ENCODE measurements around the gene NR2F1-AS1. TPM values are rescaled to one million over a fixed set of nuclear protein-coding genes. Genes with fewer than 3 reads are reported as not detected.

NR2F1-AS1 gene
- total and polyA plus RNA-seq, 2 of the 4 experiments (the other 2 are of a cell fraction): 12.5 to 12.8 TPM

DNA sequence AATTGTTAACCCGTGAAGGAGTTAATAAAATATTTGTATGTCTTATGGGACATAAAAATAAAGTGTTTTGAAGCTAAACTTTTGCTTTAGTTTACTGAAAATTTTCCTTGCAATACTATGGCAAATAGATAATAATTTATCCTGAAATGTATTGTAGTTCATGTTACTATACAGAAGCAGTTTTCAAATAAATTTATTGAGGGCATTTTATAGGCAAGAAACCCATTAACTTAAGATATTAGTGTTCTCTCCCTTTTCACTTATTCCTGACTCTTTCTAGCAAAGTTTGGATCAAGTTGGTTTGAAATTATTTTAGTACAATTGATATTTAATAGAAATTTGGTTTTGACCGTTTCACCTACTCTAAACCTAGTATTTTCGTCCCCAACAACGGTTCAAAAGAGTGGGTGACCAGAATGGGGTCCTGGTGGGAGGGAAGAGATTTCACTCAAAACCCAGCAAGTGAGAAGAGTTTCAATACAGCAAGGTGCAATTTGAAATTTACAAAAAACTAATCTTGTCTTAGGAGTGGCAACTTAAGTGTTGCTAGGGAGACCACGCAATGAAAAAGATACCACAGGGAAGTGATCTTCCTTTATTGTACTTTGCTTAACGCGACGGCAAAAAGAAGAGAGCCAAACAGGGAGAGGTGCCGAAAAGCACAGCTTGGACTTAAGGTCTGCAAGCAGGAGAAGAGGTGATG is 30.4 kb upstream of the NR2F1-AS1 start:
- dilution Hi-C loops (cut with HindIII; ENCODE audit: low sequenced_read_pairs, unreplicated experiment): no loop called here
- 0% methylated on average over 1 of the region's 9 CpGs; no CpG with 5 or more reads in 1 of the 2 experiments for WGBS, 2 experiments (ENCODE audit: extremely low coverage in 2 of 2, insufficient read length in 1 of 2)
- no peak overlapping the region for H4K91ac ChIP-seq (ENCODE audit: insufficient read depth, low read depth, low read length)
- peaks cover 18% of the 10 kb centered on the region for H3K27me3 ChIP-seq (ENCODE audit: control insufficient read depth, insufficient read depth, low read length)
- H4K8ac ChIP-seq (ENCODE audit: low read depth in 2 of 2, low read length in 2 of 2): no peak overlapping the region
- intact Hi-C loops (cut with micrococcal nuclease): no loop called here
- DNase-seq: no peak
- H3K4me1 ChIP-seq (ENCODE audit: control insufficient read depth, insufficient read depth, low read length): no peaks in the 10 kb centered on the region
- H3K56ac ChIP-seq (ENCODE audit: extremely low read depth, insufficient read depth, low read length): no peak overlapping the region
- H4K20me1 ChIP-seq (ENCODE audit: insufficient read depth, low read length): 0 out of 2 replicates have a peak, but pooled peaks cover 4% of the 10 kb centered on the region
- BruUV-seq (replicated peaks): no TSS peak
- CTCF ChIA-PET: interaction anchor here (1.1 to 1.2 kb wide), 2 partner anchors 24 to 180 kb away, joined by 3 read pairs; no protein-coding TSS in a partner anchor
- H3K4ac ChIP-seq (ENCODE audit: low read depth, low read length): no peak overlapping the region
- H3K27ac ChIP-seq (ENCODE audit: insufficient read depth, low read length): no peak overlapping the region
- ATAC-seq (ENCODE audit: low read depth): no peak
- H3K79me1 ChIP-seq (ENCODE audit: low read depth in 1 of 2, low read length in 2 of 2): peaks cover 0 to 8% of the 10 kb centered on the region in 2 experiments; a peak in 1 of 4 replicates
- H4K5ac ChIP-seq (ENCODE audit: low read depth, low read length): no peak overlapping the region
- POLR2A ChIA-PET (ENCODE audit: unreplicated experiment): no interaction called here
- H2AK5ac ChIP-seq (ENCODE audit: low read depth, low read length): no peak overlapping the region
- no peak overlapping the region for H2BK15ac ChIP-seq (ENCODE audit: low read depth, low read length)
- H3K23ac ChIP-seq (ENCODE audit: low read depth, low read length): 0 out of 2 replicates have a peak overlapping the region, but pooled peaks have one; percentile 62
- in situ Hi-C loops (cut with MboI; ENCODE audit: low sequenced_read_pairs): no loop called here
- H2BK5ac ChIP-seq (ENCODE audit: low read depth, low read length, poor library complexity, severe bottlenecking): no peak overlapping the region
- peak overlapping the region; percentile 98 for H3K4me2 ChIP-seq (ENCODE audit: low read depth, low read length)
- no peak overlapping the region for H3K14ac ChIP-seq (replicated peaks; ENCODE audit: low read depth, low read length)
- H2BK20ac ChIP-seq (ENCODE audit: low read depth, low read length): no peak overlapping the region
- H3K9ac ChIP-seq (ENCODE audit: low read depth, low read length): no peak overlapping the region
- H3K18ac ChIP-seq (ENCODE audit: low read depth, low read length): no peak overlapping the region
- H3K4me3 ChIP-seq (ENCODE audit: insufficient read depth, low read depth, low read length): peak overlapping the region; percentile 9; the same call in 1 of the 2 replicates
- H3K36me3 ChIP-seq (ENCODE audit: control insufficient read depth, insufficient read depth, low read length): no peaks in the 10 kb centered on the region
- H3K9me1 ChIP-seq (ENCODE audit: insufficient read depth, low read length): no peaks in the 10 kb centered on the region
- H3K9me3 ChIP-seq (ENCODE audit: control insufficient read depth, insufficient read depth, low read length): no peaks in the 10 kb centered on the region
- H2AK9ac ChIP-seq (replicated peaks; ENCODE audit: low read depth, low read length, poor library complexity): no peak overlapping the region
- H2BK120ac ChIP-seq (ENCODE audit: low read depth, low read length): no peak overlapping the region
- H2AFZ ChIP-seq (replicated peaks; ENCODE audit: low read length, poor library complexity): no peak overlapping the region
- no peak for TF ChIP-seq POLR2A (IDR thresholded peaks at IDR 0.05; ENCODE audit: low read depth, low read length)
- TF ChIP-seq CEBPB (IDR thresholded peaks at IDR 0.05; ENCODE audit: low read depth, low read length): no peak
- TF ChIP-seq ELK1 (IDR thresholded peaks at IDR 0.05; ENCODE audit: borderline replicate concordance, low read depth, low read length): no peak
- no peak for TF ChIP-seq RAD21 (IDR thresholded peaks at IDR 0.05; ENCODE audit: low read length)
- TF ChIP-seq FOS (IDR thresholded peaks at IDR 0.05; ENCODE audit: low read depth, low read length): no peak
- TF ChIP-seq, protein P1, sequence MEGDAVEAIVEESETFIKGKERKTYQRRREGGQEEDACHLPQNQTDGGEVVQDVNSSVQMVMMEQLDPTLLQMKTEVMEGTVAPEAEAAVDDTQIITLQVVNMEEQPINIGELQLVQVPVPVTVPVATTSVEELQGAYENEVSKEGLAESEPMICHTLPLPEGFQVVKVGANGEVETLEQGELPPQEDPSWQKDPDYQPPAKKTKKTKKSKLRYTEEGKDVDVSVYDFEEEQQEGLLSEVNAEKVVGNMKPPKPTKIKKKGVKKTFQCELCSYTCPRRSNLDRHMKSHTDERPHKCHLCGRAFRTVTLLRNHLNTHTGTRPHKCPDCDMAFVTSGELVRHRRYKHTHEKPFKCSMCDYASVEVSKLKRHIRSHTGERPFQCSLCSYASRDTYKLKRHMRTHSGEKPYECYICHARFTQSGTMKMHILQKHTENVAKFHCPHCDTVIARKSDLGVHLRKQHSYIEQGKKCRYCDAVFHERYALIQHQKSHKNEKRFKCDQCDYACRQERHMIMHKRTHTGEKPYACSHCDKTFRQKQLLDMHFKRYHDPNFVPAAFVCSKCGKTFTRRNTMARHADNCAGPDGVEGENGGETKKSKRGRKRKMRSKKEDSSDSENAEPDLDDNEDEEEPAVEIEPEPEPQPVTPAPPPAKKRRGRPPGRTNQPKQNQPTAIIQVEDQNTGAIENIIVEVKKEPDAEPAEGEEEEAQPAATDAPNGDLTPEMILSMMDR (conservative IDR thresholded peaks at IDR 0.05; ENCODE audit: low read depth, low read length): no peak
- TF ChIP-seq, protein P2, sequence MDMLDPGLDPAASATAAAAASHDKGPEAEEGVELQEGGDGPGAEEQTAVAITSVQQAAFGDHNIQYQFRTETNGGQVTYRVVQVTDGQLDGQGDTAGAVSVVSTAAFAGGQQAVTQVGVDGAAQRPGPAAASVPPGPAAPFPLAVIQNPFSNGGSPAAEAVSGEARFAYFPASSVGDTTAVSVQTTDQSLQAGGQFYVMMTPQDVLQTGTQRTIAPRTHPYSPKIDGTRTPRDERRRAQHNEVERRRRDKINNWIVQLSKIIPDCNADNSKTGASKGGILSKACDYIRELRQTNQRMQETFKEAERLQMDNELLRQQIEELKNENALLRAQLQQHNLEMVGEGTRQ (IDR thresholded peaks at IDR 0.05; ENCODE audit: low read depth, low read length): no peak
- TF ChIP-seq SMC3 (IDR thresholded peaks at IDR 0.05; ENCODE audit: low read depth, low read length): no peak
- no peak for TF ChIP-seq CHD1 (IDR thresholded peaks at IDR 0.05; ENCODE audit: low read depth, low read length)
- no peak for TF ChIP-seq RCOR1 (IDR thresholded peaks at IDR 0.05; ENCODE audit: insufficient replicate concordance, low read length)
- no peak for TF ChIP-seq BHLHE40 (IDR thresholded peaks at IDR 0.05; ENCODE audit: low read depth, low read length)
- TF ChIP-seq MXI1 (IDR thresholded peaks at IDR 0.05; ENCODE audit: borderline replicate concordance, low read depth, low read length): no peak
- TF ChIP-seq RFX5 (IDR thresholded peaks at IDR 0.05; ENCODE audit: low read depth, low read length): no peak
- no peak for TF ChIP-seq MAFK (IDR thresholded peaks at IDR 0.05; ENCODE audit: low read depth, low read length)
- no peak for TF ChIP-seq MAZ (IDR thresholded peaks at IDR 0.05; ENCODE audit: borderline replicate concordance, low read depth, low read length)

Data from IMR-90 (cell line).